H1 (cell line): ENCODE measurements around the gene ERAP2. TPM values are rescaled to one million over a fixed set of nuclear protein-coding genes. Genes with fewer than 3 reads are reported as not detected.

ENCODE experiments used
- GABPA ChIP-seq: IDR thresholded peaks from 2 replicates; pipeline ENCODE4 v1.6.1; 2011; ENCODE audit warnings: mild to moderate bottlenecking, low read length, moderate library complexity, borderline replicate concordance; ENCODE audit not compliant: insufficient read depth
- NRF1 ChIP-seq: IDR thresholded peaks from 2 replicates; pipeline ENCODE4 v1.6.1; 2011; ENCODE audit warnings: mild to moderate bottlenecking, low read depth, low read length, improper control_type of control experiment
- POLR2AphosphoS5 ChIP-seq: IDR thresholded peaks from 2 replicates; pipeline ENCODE4 v1.6.1; 2011; ENCODE audit warnings: low read depth, low read length
- RBBP5 ChIP-seq: IDR thresholded peaks from 2 replicates; pipeline ENCODE4 v1.7.1; 2012; ENCODE audit warnings: low read depth, mild to moderate bottlenecking, inconsistent platforms, low read length, moderate library complexity, borderline replicate concordance
- RXRA ChIP-seq: IDR thresholded peaks from 2 replicates; pipeline ENCODE4 v1.6.1; 2011; ENCODE audit warnings: low read depth, mild to moderate bottlenecking, low read length, moderate library complexity; ENCODE audit not compliant: insufficient read depth
- polyA plus RNA-seq, 7 experiments: library from polyadenylated mRNA; depleted of rRNA in 3 of 7; stranded (reverse) in 5 of 7; unstranded in 2 of 7; fragments of >200 nt in 5 of 7; fragments of 200-250 nt in 2 of 7; gene quantifications; 1 replicate in 5 of 7; 2 replicates in 1 of 7; 4 replicates in 1 of 7; pipeline versions ENCODE4 v1.2.1 to v1.2.3, GENCODE V29; 2011 to 2013; ENCODE audit warnings: missing spikeins in 2 of 7, mixed read lengths in 2 of 7
- total RNA-seq: library from RNA; stranded (reverse); fragmentation: NEBNext Ultra II Directional; extraction: Animal tissue kit (Norgen Biotek cat#: 25700); gene quantifications from 2 replicates; pipeline ENCODE4 v1.2.1, GENCODE V29; 2021

Gene ERAP2
- total and polyA plus RNA-seq, 2 of the 8 experiments (the other 6 are each of a cell fraction or from before 2014, with no cell fraction given) = 0.14 TPM; not detected in 1

- no peak for TF ChIP-seq GABPA
- TF ChIP-seq RXRA = no peak
- TF ChIP-seq RBBP5 = no peak
- TF ChIP-seq POLR2AphosphoS5 = no peak
- no peak for TF ChIP-seq NRF1
- TF ChIP-seq, all 59 proteins: peak for 0
Measured at GRCh38 chr5:96884995-96885394, 8.7 kb downstream of the ERAP2 start (continued).
